Daoy (cell line): ENCODE data around the gene TMEM45A. TPM values are rescaled to one million over a fixed set of nuclear protein-coding genes. Genes with fewer than 3 reads are reported as not detected.
"Not testable (repeated sequence)": the region's sequence is repeated elsewhere in the genome, so short reads cannot be mapped to it uniquely, and the experiment has no call there.

ENCODE experiments used
- DNase-seq: peaks from one replicate; pipeline ENCODE4 v3.0.0-alpha.2; 2015; ENCODE audit warnings: low read depth
- total RNA-seq: library from RNA; depleted of rRNA; stranded (reverse); fragments of >200 nt; shearing (Covaris generic); gene quantifications from 2 replicates; pipeline ENCODE4 v1.2.3, GENCODE V29; 2014

TMEM45A gene
- total RNA-seq, 1 experiment from 2014 or later = 26.9 TPM

- no peak for DNase-seq
Observed at GRCh38 chr3:100575704-100576103, 83.3 kb downstream of the TMEM45A start.

DNA sequence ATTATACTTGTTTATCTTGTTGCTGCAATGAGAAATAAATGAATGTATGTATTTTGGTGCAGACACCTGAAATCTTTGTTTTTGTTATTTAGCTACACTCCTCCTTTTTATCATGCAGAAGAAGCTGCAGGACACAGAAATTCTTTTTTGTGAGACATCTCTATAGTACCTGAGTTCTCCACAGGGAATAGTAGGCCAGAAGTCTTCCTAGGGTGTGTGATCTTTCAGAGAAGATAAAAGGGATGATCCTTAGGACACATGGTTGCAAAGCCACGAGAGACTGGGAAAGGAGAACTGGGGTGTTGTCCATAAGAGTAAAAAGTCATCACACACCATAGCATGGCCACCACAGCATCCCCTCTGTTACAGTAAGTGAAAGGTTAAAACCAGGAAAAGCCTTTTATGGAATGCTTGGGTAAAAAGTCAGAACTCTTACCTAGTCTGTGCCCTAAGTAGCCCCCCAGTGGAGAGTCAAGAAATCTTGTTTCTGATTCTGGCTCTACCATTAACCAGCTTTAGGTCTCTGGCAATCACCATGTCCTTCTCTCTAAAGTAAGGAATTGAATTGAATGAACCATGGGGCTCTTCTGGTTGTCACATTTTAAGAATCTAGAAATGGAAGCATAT lies 85.1 kb downstream of the TMEM45A start:
- DNase-seq = no peak

GRCh38 chr3:100578646-100579045 lies 86.2 kb downstream of the TMEM45A start:
- DNase-seq = no peak

- no peak for DNase-seq
Observed at GRCh38 chr3:100580147-100580546, 87.7 kb downstream of the TMEM45A start.

GRCh38 chr3:100581650-100582049 lies 89.2 kb downstream of the TMEM45A start:
- no peak for DNase-seq

DNA sequence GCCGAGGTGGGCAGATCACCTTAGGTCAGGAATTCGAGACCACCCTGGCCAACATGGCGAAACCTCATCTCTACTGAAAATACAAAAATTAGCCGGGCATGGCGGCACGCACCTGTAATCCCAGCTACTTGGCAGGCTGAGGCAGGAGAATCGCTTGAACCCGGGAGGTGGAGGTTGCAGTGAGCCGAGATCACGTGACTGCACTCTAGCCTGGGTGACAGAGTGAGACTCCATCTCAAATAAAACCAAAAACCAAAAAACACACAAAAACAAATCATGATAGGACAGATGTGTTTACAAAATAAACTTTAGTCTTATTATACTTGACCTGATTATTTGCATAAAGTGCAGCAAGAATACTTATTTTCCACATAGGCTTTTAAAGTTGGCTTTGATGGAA lies 89.7 kb downstream of the TMEM45A start:
- DNase-seq = not testable (repeated sequence)

GRCh38 chr3:100584101-100584660 lies 91.8 kb downstream of the TMEM45A start:
- no peak for DNase-seq

DNA sequence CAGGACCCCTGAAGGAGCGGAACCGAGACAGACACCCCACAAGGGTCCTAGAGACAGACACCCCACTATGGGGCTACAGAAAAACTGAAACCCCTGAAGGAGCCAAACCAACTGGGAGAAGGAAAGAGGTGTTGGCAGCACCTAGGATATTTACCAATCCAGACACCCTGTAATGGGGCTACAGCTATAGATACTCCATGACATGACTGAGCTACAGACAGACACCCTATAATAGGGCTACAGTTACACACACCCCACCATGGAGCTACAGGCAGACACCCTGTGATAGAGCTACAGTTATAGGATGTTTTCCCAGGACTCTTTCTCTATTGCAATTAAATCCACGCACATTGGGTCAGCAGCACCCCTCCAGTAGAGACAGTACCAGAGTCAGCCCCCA lies 94.4 kb downstream of the TMEM45A start:
- DNase-seq = no peak

DNA sequence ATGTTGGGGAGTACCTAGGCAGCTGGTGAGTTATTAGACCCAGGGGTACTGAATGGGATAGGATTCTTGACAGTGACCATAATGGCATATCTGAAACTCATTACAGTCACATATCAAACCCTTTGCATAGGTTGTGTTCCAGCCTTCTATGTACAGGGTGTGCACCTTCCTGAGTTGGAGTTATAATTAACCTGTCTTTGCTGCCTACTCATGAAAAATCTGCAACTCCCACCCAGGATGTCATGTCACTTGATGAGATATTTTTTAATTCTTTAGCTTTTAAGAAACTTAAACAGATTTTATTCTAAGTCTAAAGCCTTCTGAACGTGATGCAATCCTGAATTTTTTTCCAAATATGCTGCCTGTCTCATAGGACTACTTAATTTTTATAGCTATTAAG lies 95.8 kb downstream of the TMEM45A start:
- DNase-seq = no peak

GRCh38 chr3:100590114-100590839 lies 97.9 kb downstream of the TMEM45A start:
- peak; percentile 73 for DNase-seq

- no peak for DNase-seq
Observed at GRCh38 chr3:100590840-100591147, 98.4 kb downstream of the TMEM45A start.

GRCh38 chr3:100591411-100591810 lies 99.0 kb downstream of the TMEM45A start:
- DNase-seq = no peak

GRCh38 chr3:100600181-100601042 lies 108.0 kb downstream of the TMEM45A start:
- DNase-seq = peak; percentile 53

GRCh38 chr3:100602506-100603444 lies 110.4 kb downstream of the TMEM45A start:
- DNase-seq = peak; percentile 34

GRCh38 chr3:100603469-100603868 lies 111.0 kb downstream of the TMEM45A start:
- peak; percentile 37 for DNase-seq

- DNase-seq = no peak
Observed at GRCh38 chr3:100605358-100605757, 112.9 kb downstream of the TMEM45A start.

DNA sequence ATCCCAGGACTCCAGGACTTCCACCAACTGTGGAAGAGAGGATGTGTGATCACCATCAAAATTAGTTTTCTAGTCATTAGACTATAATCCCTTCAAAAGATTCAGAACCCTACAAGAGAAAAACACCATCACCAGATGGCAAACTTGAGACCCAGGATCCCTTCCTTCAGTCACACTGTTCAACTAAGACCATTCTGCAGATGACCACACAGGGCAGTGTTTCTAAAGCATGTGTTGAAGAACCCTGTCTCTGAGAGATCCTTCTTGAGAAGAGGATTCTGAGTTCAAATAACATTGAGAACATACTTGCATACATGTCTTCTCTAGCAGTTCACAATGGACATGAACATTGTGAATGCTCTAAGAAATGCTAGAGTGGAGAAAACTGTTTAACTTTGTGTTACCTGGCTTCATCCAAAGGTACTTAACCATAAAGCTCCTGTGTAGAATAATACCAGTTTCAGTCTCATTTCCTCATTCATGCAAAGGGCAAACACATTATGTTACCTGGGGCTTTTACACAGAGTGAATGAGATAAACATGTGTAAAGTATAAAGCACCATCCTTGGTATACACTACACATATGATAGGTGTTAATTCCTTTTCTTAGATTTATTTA lies 114.6 kb downstream of the TMEM45A start:
- no peak for DNase-seq

- no peak for DNase-seq
Observed at GRCh38 chr3:100609305-100609704, 116.9 kb downstream of the TMEM45A start, which contains the start of gene ADGRG7. Gene ADGRG7, plus strand, starts transcription at chr3:100609601. Its CDS starts 256 bp downstream, at chr3:100609857.

GRCh38 chr3:100609963-100610362 lies 117.5 kb downstream of the TMEM45A start:
- no peak for DNase-seq

GRCh38 chr3:100611221-100611620 lies 118.8 kb downstream of the TMEM45A start:
- DNase-seq = no peak
